C4-2B (cell line): Measurements from ENCODE around the gene CDT1.

Source experiments
- H3K27ac ChIP-seq: fragments of 450-650 bp; 2 replicates; pipeline ENCODE4 v1.5.1; 2017
- ZFX ChIP-seq: fragments of 450-650 bp; IDR thresholded peaks from 2 replicates; pipeline ENCODE4 v1.6.1; 2017
- TF ChIP-seq, protein P1 (sequence below): fragments of 450-650 bp; conservative IDR thresholded peaks from 2 replicates; pipeline ENCODE4 v1.5.1; 2017; ENCODE audit warnings: mild to moderate bottlenecking

The CDT1 gene

DNA sequence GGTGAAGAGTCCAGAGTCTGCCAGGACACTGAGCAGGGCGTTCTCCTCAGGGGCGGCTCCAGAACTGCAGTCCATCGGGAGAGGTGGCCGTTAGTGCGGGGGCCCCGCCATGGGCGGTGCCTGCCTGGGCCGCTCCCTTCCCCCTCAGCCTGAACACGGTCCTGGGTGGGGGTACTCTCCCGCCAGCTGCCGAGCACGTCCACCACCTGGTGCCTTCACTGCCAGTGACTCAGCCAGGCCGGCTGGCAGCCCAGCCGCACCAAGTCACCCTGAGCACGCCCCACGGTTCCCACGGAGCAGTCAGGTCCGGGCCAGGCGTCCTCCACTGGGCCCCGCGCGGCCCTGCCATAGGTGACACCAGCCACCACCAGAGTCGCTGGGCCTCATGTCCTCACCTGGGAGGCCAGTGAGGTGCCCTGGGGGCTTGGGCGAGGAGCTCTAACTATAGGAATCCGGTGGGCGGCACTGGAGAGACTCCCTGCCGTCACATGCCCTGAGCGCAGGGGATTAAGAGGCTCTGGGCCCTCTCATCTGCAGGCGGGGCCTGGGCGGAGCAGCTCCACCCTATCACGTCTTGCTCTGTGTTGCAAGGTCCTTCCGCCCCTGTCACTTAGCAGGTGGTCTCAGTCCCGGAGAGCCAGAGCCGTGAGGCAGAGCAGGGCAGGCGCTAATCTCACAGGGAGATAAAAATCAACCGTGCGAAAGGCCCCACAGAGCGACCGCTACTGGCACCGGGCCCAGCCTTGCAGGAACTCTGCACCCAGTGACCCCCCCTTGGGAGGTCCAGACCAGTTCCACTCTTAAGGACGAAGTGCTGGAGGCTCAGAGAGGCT is 32.9 kb upstream of the CDT1 start:
- 0 out of 2 replicates have a peak, but pooled peaks have one; percentile 34 for TF ChIP-seq ZFX
- TF ChIP-seq, protein P1, sequence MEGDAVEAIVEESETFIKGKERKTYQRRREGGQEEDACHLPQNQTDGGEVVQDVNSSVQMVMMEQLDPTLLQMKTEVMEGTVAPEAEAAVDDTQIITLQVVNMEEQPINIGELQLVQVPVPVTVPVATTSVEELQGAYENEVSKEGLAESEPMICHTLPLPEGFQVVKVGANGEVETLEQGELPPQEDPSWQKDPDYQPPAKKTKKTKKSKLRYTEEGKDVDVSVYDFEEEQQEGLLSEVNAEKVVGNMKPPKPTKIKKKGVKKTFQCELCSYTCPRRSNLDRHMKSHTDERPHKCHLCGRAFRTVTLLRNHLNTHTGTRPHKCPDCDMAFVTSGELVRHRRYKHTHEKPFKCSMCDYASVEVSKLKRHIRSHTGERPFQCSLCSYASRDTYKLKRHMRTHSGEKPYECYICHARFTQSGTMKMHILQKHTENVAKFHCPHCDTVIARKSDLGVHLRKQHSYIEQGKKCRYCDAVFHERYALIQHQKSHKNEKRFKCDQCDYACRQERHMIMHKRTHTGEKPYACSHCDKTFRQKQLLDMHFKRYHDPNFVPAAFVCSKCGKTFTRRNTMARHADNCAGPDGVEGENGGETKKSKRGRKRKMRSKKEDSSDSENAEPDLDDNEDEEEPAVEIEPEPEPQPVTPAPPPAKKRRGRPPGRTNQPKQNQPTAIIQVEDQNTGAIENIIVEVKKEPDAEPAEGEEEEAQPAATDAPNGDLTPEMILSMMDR = no peak
- peak overlapping the region; percentile 98 for H3K27ac ChIP-seq

GRCh38 chr16:88771294-88771772 is 32.3 kb upstream of the CDT1 start:
- TF ChIP-seq, protein P1 = no peak
- no peak for TF ChIP-seq ZFX
- H3K27ac ChIP-seq = peak overlapping the region; percentile 98

- H3K27ac ChIP-seq = peak overlapping the region; percentile 98
Observed at GRCh38 chr16:88771781-88772180, 31.8 kb upstream of the CDT1 start.

DNA sequence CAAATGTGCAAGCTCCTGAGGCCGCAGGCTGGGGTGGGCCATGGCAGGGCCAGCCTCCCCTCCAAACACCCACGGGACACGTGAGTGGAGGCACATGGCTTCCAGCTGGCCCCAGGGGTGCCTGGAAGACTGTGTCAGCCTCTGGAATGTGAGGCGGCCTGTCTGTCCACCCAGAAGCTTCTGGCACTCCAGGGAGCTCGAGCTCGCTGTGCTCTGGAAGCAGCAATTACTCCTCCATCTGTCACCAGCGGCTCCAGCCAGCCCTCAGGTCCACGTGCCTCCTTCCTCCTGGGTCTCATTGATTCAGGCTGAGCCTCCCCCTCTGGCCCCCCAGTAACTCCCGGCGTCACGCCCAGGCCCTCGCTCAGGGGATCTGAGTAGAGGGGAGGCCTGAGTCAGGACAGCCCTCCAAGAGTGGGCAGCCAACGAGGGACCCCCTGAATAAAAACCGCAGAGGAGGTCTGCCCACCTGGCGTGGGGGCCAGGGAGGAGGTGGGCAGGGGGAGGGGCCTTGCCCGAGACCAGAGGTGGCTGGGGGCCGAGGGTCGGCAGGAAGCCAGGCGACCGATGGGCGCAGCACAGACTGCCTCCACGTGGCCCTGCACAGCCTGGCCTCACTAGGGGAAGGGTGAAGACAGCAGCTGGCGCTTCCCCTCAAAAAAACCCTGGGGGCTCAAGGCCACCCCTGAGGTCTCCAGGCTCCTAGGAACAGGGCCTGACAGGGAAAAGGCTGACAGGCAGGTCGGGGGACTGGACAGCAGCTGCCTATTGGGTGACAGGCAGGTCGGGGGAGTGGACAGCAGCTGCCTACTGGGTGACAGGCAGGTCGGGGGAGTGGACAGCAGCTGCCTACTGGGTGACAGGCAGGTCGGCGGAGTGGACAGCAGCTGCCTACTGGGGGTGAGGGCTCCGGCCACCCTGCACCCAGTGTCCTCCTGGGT is 30.4 kb upstream of the CDT1 start:
- H3K27ac ChIP-seq = peak overlapping the region; percentile 69
- TF ChIP-seq ZFX = no peak
- TF ChIP-seq, protein P1 = no peak

- TF ChIP-seq ZFX = no peak
- TF ChIP-seq, protein P1 = no peak
- H3K27ac ChIP-seq = peak overlapping the region; percentile 69
Observed at GRCh38 chr16:88773812-88774291, 29.7 kb upstream of the CDT1 start.

DNA sequence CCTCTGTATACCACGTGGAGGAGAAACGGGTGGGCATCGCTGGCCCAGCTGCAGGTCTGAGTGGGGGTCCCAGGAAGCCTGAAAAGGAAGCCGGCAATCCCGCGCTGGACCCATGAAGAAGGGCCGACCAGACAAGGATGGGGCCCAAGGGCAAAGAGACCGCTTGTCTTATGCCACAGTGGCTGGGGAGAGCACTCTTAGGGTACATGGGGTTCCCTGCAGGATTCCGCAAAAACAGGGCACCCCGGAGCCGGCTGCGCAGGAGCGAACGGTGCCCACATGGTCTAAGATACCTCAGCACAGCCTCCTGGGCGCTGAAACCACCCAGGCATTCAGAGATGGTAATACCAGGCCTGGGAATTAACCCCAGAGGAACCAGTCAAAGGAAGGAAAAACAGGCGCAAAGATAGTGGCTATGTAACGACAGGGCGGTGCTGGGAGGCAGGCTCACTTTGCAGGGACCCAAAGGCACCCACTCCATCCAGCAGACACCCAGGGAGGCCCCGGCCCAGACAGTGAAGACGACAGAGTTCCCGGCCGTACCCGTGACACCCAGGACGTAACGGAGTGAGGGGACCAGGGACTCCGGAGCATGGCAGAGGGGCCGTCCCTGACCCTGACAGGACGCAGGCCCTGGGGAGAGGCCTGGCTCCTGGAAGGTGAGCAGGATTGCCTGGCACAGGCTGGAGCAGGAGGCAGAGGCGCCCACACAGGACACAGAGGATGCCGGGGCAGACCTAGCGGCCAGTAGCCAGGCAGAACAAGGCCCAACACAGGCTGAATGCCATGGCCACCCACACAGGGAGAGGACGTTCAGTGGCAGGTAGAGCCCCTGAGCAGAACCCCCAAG is 28.8 kb upstream of the CDT1 start:
- H3K27ac ChIP-seq = peak overlapping the region; percentile 69
- TF ChIP-seq, protein P1 = no peak
- TF ChIP-seq ZFX = no peak

DNA sequence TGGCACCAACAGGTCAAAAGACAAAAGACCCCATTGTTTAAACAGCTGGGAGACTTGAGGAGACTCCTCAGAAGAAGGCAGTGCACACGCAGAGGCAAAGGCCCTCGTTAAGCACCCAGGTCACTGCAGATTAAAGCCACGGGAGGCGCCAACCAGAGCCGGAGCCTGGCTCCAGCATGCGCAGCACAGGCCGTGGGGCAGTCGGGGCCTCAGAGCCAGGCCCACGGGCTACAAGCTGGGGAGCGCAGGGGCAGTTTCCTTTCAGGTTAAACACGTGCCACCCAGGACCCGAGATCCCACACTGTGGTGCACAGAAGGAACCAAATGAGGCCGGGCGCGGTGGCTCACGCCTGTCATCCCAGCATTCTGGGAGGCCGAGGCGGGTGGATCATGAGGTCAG is 27.8 kb upstream of the CDT1 start:
- no peak overlapping the region; the same call in 1 of the 2 replicates for H3K27ac ChIP-seq
- TF ChIP-seq, protein P1 = no peak
- no peak for TF ChIP-seq ZFX
